Neutrophil (primary cell): Measurements from ENCODE around the gene FBN2.

ENCODE experiments used
- H3K27ac ChIP-seq: fragments of 200-600 bp; sonication (generic); 2 replicates; pipeline ENCODE4 v1.5.1; 2016; ENCODE audit warnings: mild to moderate bottlenecking, moderate library complexity
- H3K27me3 ChIP-seq: fragments of 200-600 bp; sonication (generic); 2 replicates; pipeline ENCODE4 v1.6.0; 2016; ENCODE audit warnings: mild to moderate bottlenecking
- H3K36me3 ChIP-seq: fragments of 200-600 bp; sonication (generic); 2 replicates; pipeline ENCODE4 v1.5.1; 2017
- H3K4me1 ChIP-seq, 2 experiments: fragments of 200-600 bp in 1 of 2; sonication (generic) in 1 of 2; 1 replicate in 1 of 2; 2 replicates in 1 of 2; pipeline versions ENCODE4 v1.5.1 to v1.6.1; 2013 to 2016; ENCODE audit warnings: low read depth in 1 of 2, low read length in 1 of 2, mild to moderate bottlenecking in 1 of 2, moderate library complexity in 1 of 2; ENCODE audit not compliant: control insufficient read depth in 1 of 2, insufficient read depth in 1 of 2
- H3K4me3 ChIP-seq, 2 experiments: fragments of 200-600 bp in 1 of 2; sonication (generic) in 1 of 2; 1 replicate in 1 of 2; 2 replicates in 1 of 2; pipeline ENCODE4 v1.5.1; 2013 to 2016; ENCODE audit warnings: low read depth in 1 of 2, low read length in 1 of 2, mild to moderate bottlenecking in 1 of 2, moderate library complexity in 1 of 2
- H3K9me3 ChIP-seq: fragments of 200-600 bp; sonication (generic); 2 replicates; pipeline ENCODE4 v1.5.1; 2016
- CTCF ChIP-seq: fragments of 200-600 bp; sonication (generic); IDR thresholded peaks from 2 replicates; pipeline ENCODE4 v1.5.1; 2016; ENCODE audit warnings: antibody characterized with exemption

The FBN2 gene

GRCh38 chr5:128216285-128216684 lies 321.8 kb downstream of the FBN2 start:
- Histone ChIP-seq H3K27ac (no peak overlapping the region), H3K4me3 (no peak overlapping the region), H3K9me3 (no peaks in the 10 kb centered on the region), H3K27me3 (no peaks in the 10 kb centered on the region), H3K4me1 (no peaks in the 10 kb centered on the region), H3K36me3 (no peaks in the 10 kb centered on the region)
- TF ChIP-seq CTCF = no peak

- Histone ChIP-seq H3K27me3 (no peaks in the 10 kb centered on the region), H3K4me1 (no peaks in the 10 kb centered on the region), H3K9me3 (no peaks in the 10 kb centered on the region), H3K4me3 (no peak overlapping the region), H3K27ac (no peak overlapping the region), H3K36me3 (no peaks in the 10 kb centered on the region)
- no peak for TF ChIP-seq CTCF
Measured at GRCh38 chr5:128213833-128214232, 324.2 kb downstream of the FBN2 start.

- no peak for TF ChIP-seq CTCF
- no peaks in the 10 kb centered on the region for H3K36me3 ChIP-seq
- no peaks in the 10 kb centered on the region for H3K9me3 ChIP-seq
- no peak overlapping the region for H3K27ac ChIP-seq
- no peaks in the 10 kb centered on the region for H3K27me3 ChIP-seq
- H3K4me3 ChIP-seq = no peak overlapping the region
- H3K4me1 ChIP-seq = no peaks in the 10 kb centered on the region
Measured at GRCh38 chr5:128213340-128213739, 324.7 kb downstream of the FBN2 start.

- Histone ChIP-seq H3K27ac (no peak overlapping the region), H3K27me3 (no peaks in the 10 kb centered on the region), H3K9me3 (no peaks in the 10 kb centered on the region), H3K4me3 (no peak overlapping the region), H3K36me3 (no peaks in the 10 kb centered on the region), H3K4me1 (no peaks in the 10 kb centered on the region)
- TF ChIP-seq CTCF = no peak
Measured at GRCh38 chr5:128212191-128212806, 325.7 kb downstream of the FBN2 start.

- no peaks in the 10 kb centered on the region for H3K27me3 ChIP-seq
- no peaks in the 10 kb centered on the region for H3K36me3 ChIP-seq
- TF ChIP-seq CTCF = no peak
- H3K27ac ChIP-seq = no peak overlapping the region
- H3K4me1 ChIP-seq = no peaks in the 10 kb centered on the region
- no peaks in the 10 kb centered on the region for H3K9me3 ChIP-seq
- no peak overlapping the region for H3K4me3 ChIP-seq
Measured at GRCh38 chr5:128208436-128208835, 329.6 kb downstream of the FBN2 start.
